ENCODE data around the gene SLC1A2. TPM values are rescaled to one million over a fixed set of nuclear protein-coding genes. Genes with fewer than 3 reads are reported as not detected.

SLC1A2 gene
- total RNA-seq, 2 experiments from 2014 or later = not detected

- no peak for DNase-seq (ENCODE audit: low spot score)
- CTCF ChIA-PET (ENCODE audit: unreplicated experiment) = interaction anchor here (1.0 kb wide), 1 partner anchor 7 kb away, joined by 3 read pairs; no protein-coding TSS in a partner anchor
- Histone ChIP-seq H4K20me1 (ENCODE audit: insufficient read depth, low read length) (no peaks in the 10 kb centered on the region), H3K79me2 (ENCODE audit: insufficient read depth, low read depth, low read length) (no peaks in the 10 kb centered on the region), H2AFZ (ENCODE audit: low read length) (no peak overlapping the region), H3K4me3 (ENCODE audit: low read depth, low read length, poor library complexity, severe bottlenecking) (no peak overlapping the region), H3K27ac (ENCODE audit: low read depth, low read length, poor library complexity, severe bottlenecking) (no peak overlapping the region), H3K9me2 (ENCODE audit: insufficient read depth, low read length) (no peaks in the 10 kb centered on the region), H3K9me3 (ENCODE audit: low read length) (no peaks in the 10 kb centered on the region), H3K4me2 (ENCODE audit: low read length) (no peak overlapping the region), H3K36me3 (ENCODE audit: insufficient read depth, low read length) (no peaks in the 10 kb centered on the region), H3K4me1 (ENCODE audit: insufficient read depth, low read length, poor library complexity, severe bottlenecking) (no peaks in the 10 kb centered on the region)
- TF ChIP-seq EZH2phosphoT487 (IDR thresholded peaks at IDR 0.05; ENCODE audit: borderline replicate concordance, low read depth, low read length) (no peak), CTCF (conservative IDR thresholded peaks at IDR 0.05; ENCODE audit: low read length) (no peak)
- BruUV-seq (replicated peaks) = no TSS peak
- intact Hi-C loops (cut with micrococcal nuclease; ENCODE audit: unreplicated experiment) = no loop called here
- POLR2A ChIA-PET = interaction anchor here (0.6 to 1.2 kb wide), 4 partner anchors 11 to 63 kb away, joined by 3 to 5 read pairs (median 4); no protein-coding TSS in a partner anchor
Measured at GRCh38 chr11:35318977-35319925, 100.1 kb downstream of the SLC1A2 start.

- Histone ChIP-seq H2AFZ (ENCODE audit: low read length) (no peak overlapping the region), H3K27ac (ENCODE audit: low read depth, low read length, poor library complexity, severe bottlenecking) (no peak overlapping the region), H3K4me2 (ENCODE audit: low read length) (no peak overlapping the region), H3K9me2 (ENCODE audit: insufficient read depth, low read length) (no peaks in the 10 kb centered on the region), H3K9me3 (ENCODE audit: low read length) (no peaks in the 10 kb centered on the region), H4K20me1 (ENCODE audit: insufficient read depth, low read length) (no peaks in the 10 kb centered on the region), H3K79me2 (ENCODE audit: insufficient read depth, low read depth, low read length) (no peaks in the 10 kb centered on the region), H3K4me1 (ENCODE audit: insufficient read depth, low read length, poor library complexity, severe bottlenecking) (peaks cover 8% of the 10 kb centered on the region), H3K4me3 (ENCODE audit: low read depth, low read length, poor library complexity, severe bottlenecking) (no peak overlapping the region), H3K36me3 (ENCODE audit: insufficient read depth, low read length) (no peaks in the 10 kb centered on the region)
- TF ChIP-seq EZH2phosphoT487 (IDR thresholded peaks at IDR 0.05; ENCODE audit: borderline replicate concordance, low read depth, low read length) = no peak
- no peak for TF ChIP-seq CTCF (conservative IDR thresholded peaks at IDR 0.05; ENCODE audit: low read length)
- ChIA-PET POLR2A (interaction anchor here (0.7 to 1.2 kb wide), 4 partner anchors 12 to 163 kb away, joined by 3 to 5 read pairs (median 3); no protein-coding TSS in a partner anchor), CTCF (ENCODE audit: unreplicated experiment) (no interaction called here)
- no TSS peak for BruUV-seq (replicated peaks)
- intact Hi-C loops (cut with micrococcal nuclease; ENCODE audit: unreplicated experiment) = no loop called here
- DNase-seq (ENCODE audit: low spot score) = no peak
Measured at GRCh38 chr11:35318309-35318708, 101.0 kb downstream of the SLC1A2 start.

- Histone ChIP-seq H3K79me2 (ENCODE audit: insufficient read depth, low read depth, low read length) (no peaks in the 10 kb centered on the region), H3K9me2 (ENCODE audit: insufficient read depth, low read length) (no peaks in the 10 kb centered on the region), H4K20me1 (ENCODE audit: insufficient read depth, low read length) (no peaks in the 10 kb centered on the region), H3K4me2 (ENCODE audit: low read length) (no peak overlapping the region), H3K9me3 (ENCODE audit: low read length) (no peaks in the 10 kb centered on the region), H3K36me3 (ENCODE audit: insufficient read depth, low read length) (no peaks in the 10 kb centered on the region), H3K27ac (ENCODE audit: low read depth, low read length, poor library complexity, severe bottlenecking) (no peak overlapping the region), H2AFZ (ENCODE audit: low read length) (no peak overlapping the region), H3K4me3 (ENCODE audit: low read depth, low read length, poor library complexity, severe bottlenecking) (no peak overlapping the region), H3K4me1 (ENCODE audit: insufficient read depth, low read length, poor library complexity, severe bottlenecking) (peaks cover 12% of the 10 kb centered on the region)
- no peak for DNase-seq (ENCODE audit: low spot score)
- intact Hi-C loops (cut with micrococcal nuclease; ENCODE audit: unreplicated experiment) = no loop called here
- no TSS peak for BruUV-seq (replicated peaks)
- TF ChIP-seq EZH2phosphoT487 (IDR thresholded peaks at IDR 0.05; ENCODE audit: borderline replicate concordance, low read depth, low read length) (no peak), CTCF (conservative IDR thresholded peaks at IDR 0.05; ENCODE audit: low read length) (no peak)
- CTCF ChIA-PET (ENCODE audit: unreplicated experiment) = no interaction called here
- POLR2A ChIA-PET = interaction anchor here (0.9 kb wide), 1 partner anchor 26 kb away, joined by 3 read pairs; no protein-coding TSS in a partner anchor
Measured at GRCh38 chr11:35317253-35317652, 102.1 kb downstream of the SLC1A2 start.
